Mesendoderm (in vitro differentiated cells): ENCODE results near the gene ABL1.
"Not testable (repeated sequence)": the region's sequence is repeated elsewhere in the genome, so short reads cannot be mapped to it uniquely, and the experiment has no call there.

ENCODE experiments used
- DNase-seq: peaks from one replicate; pipeline ENCODE4 v3.0.0; 2013
- H2AK5ac ChIP-seq: 2 replicates; pipeline ENCODE4 v1.6.1; 2013; ENCODE audit warnings: low read length, inconsistent platforms
- H2BK120ac ChIP-seq: 2 replicates; pipeline ENCODE4 v1.6.1; 2013; ENCODE audit warnings: low read depth, mild to moderate bottlenecking, low read length, moderate library complexity, mixed read lengths
- H2BK15ac ChIP-seq: replicated peaks from 2 replicates; pipeline ENCODE4 v1.6.1; 2013; ENCODE audit warnings: low read depth, mild to moderate bottlenecking, moderate library complexity
- H2BK5ac ChIP-seq: 2 replicates; pipeline ENCODE4 v1.6.1; 2013; ENCODE audit warnings: low read length, inconsistent platforms
- H3K18ac ChIP-seq: 2 replicates; pipeline ENCODE4 v1.6.1; 2013; ENCODE audit warnings: mild to moderate bottlenecking, low read length, mixed read lengths
- H3K23ac ChIP-seq: one replicate; pipeline ENCODE4 v1.6.1; 2013; ENCODE audit warnings: low read length
- H3K27ac ChIP-seq: 2 replicates; pipeline ENCODE4 v1.5.1; 2013; ENCODE audit warnings: low read depth, mild to moderate bottlenecking, inconsistent platforms, low read length, moderate library complexity
- H3K27me3 ChIP-seq: 2 replicates; pipeline ENCODE4 v1.6.1; 2013; ENCODE audit warnings: low read length, control low read depth, mild to moderate bottlenecking, inconsistent platforms; ENCODE audit not compliant: insufficient read depth, poor library complexity
- H3K36me3 ChIP-seq: 2 replicates; pipeline ENCODE4 v1.6.1; 2013; ENCODE audit warnings: low read length, inconsistent platforms; ENCODE audit not compliant: control insufficient read depth, insufficient read depth
- H3K4ac ChIP-seq: one replicate; pipeline ENCODE4 v1.6.1; 2013; ENCODE audit warnings: low read depth, mild to moderate bottlenecking, low read length, moderate library complexity
- H3K4me1 ChIP-seq: 2 replicates; pipeline ENCODE4 v1.6.1; 2013; ENCODE audit warnings: low read depth, low read length, inconsistent platforms; ENCODE audit not compliant: control insufficient read depth
- H3K4me2 ChIP-seq: 2 replicates; pipeline ENCODE4 v1.6.1; 2013; ENCODE audit warnings: low read length
- H3K4me3 ChIP-seq: 2 replicates; pipeline ENCODE4 v1.5.1; 2013; ENCODE audit warnings: mild to moderate bottlenecking, low read length
- H3K56ac ChIP-seq: one replicate; pipeline ENCODE4 v1.6.1; 2013; ENCODE audit warnings: low read length
- H3K79me1 ChIP-seq: 2 replicates; pipeline ENCODE4 v1.6.1; 2013; ENCODE audit warnings: low read length, inconsistent platforms
- H3K79me2 ChIP-seq: 2 replicates; pipeline ENCODE4 v1.6.1; 2013; ENCODE audit warnings: mild to moderate bottlenecking, low read length; ENCODE audit not compliant: control insufficient read depth, insufficient read depth
- H3K9ac ChIP-seq: 2 replicates; pipeline ENCODE4 v1.6.1; 2013; ENCODE audit warnings: low read length, inconsistent platforms
- H4K5ac ChIP-seq: one replicate; pipeline ENCODE4 v1.6.1; 2013; ENCODE audit warnings: low read length
- H4K8ac ChIP-seq: one replicate; pipeline ENCODE4 v1.6.1; 2013; ENCODE audit warnings: low read depth, mild to moderate bottlenecking, control low read depth, low read length, moderate library complexity
- WGBS: extraction: QIAGEN DNeasy Blood & Tissue Kit; methylation state at CpG from one replicate; pipeline ENCODE4 v1.1.7; 2013; ENCODE audit warnings: low lambda C conversion rate, missing lambda C conversion rate; ENCODE audit not compliant: insufficient coverage; ENCODE audit errors: extremely low coverage; 5-methylcytosine and 5-hydroxymethylcytosine counted together

ABL1 gene

DNA sequence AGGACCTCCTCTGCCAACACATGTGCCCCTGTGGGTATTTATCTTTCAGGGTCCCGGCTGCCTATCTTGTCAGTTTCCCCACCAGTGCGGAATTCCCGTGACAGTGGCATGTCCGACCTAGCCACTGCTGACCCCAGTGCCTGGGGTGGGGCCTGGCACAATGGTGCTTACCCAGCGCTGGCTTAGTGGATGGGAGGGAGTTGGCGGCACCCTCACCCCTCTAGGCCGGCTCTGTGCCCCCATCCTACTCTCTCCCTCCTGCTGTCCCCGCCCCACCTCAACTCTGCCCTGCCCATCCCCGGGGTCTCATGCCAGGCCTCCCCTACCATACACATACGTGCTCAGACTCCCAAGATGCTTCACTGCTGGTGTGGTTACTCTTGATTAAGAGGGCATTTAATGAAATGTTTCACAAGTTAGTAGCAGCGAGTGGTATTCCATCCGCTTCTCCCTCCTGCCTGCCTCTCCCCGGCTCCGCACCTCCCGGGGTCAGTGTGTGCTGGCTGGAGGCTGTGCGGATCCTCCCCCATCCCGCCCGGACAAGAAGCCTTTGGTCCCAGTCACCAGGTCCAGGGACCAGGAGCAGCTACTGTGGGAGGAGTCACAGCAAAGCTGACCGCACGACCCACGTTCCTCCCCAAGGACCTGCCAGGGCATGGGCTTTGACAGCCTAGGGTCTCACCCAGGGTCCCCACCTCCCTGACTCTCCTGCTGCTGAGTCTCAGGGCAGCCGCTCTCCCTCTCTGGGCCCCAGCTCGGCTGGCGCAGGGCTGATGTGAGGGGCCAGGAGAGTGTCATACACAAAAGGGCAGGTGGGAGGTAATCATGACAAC, 71.1 kb downstream of the ABL1 start:
- Histone ChIP-seq H3K36me3 (no peaks in the 10 kb centered on the region), H2AK5ac (no peak overlapping the region), H2BK120ac (no peak overlapping the region), H3K18ac (no peak overlapping the region), H2BK15ac (no peak overlapping the region), H3K9ac (no peak overlapping the region), H3K79me1 (no peaks in the 10 kb centered on the region), H3K27ac (no peak overlapping the region), H3K4me2 (no peak overlapping the region), H2BK5ac (no peak overlapping the region), H3K4me1 (no peaks in the 10 kb centered on the region), H4K5ac (no peak overlapping the region), H3K79me2 (no peaks in the 10 kb centered on the region), H3K4ac (no peak overlapping the region), H3K23ac (no peak overlapping the region), H4K8ac (no peak overlapping the region), H3K27me3 (no peaks in the 10 kb centered on the region), H3K56ac (no peak overlapping the region), H3K4me3 (no peak overlapping the region)
- no CpG with 5 or more reads among the region's 24 CpGs for WGBS
- no peak for DNase-seq

DNA sequence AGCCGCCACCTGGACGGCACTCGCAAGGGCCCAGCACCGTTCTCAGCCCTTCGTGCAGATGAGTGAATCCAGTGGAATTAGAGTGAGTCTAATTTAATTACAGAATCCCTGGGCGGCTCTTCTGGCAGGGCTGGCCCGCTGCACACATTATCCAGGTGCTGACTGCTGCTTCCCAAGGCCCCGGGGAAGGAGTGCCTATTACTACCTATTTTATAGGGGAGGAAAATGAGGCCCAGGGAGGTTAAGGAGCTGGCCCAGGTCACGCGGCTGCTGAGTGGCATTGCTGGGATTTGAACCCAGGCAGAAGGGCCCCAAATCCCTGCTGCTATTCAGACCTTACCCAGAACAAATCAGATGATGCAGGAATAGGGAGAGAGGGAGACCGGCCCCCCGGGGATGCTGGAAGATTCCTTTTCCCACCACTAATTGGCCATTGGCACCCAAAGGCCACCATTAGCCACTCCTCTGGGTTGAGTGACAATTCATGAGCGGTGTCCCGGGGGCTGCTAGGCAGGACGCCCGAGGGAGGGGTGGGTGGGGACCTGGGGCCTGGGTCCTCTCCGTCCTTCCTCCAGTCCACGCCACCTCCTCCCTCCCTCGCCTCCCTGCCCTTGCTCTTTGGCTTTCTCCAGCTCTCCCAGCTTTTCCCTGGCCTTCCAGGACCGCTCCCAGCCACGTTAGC, 71.8 kb downstream of the ABL1 start:
- Histone ChIP-seq H2AK5ac (no peak overlapping the region), H3K18ac (no peak overlapping the region), H4K8ac (no peak overlapping the region), H3K36me3 (no peaks in the 10 kb centered on the region), H3K79me1 (no peaks in the 10 kb centered on the region), H2BK15ac (no peak overlapping the region), H3K4me2 (no peak overlapping the region), H3K79me2 (no peaks in the 10 kb centered on the region), H3K27ac (no peak overlapping the region), H3K27me3 (no peaks in the 10 kb centered on the region), H2BK5ac (no peak overlapping the region), H3K4me3 (no peak overlapping the region), H3K23ac (no peak overlapping the region), H3K4ac (no peak overlapping the region), H3K56ac (no peak overlapping the region), H4K5ac (no peak overlapping the region), H2BK120ac (no peak overlapping the region), H3K9ac (no peak overlapping the region), H3K4me1 (no peaks in the 10 kb centered on the region)
- no CpG with 5 or more reads among the region's 21 CpGs for WGBS
- DNase-seq: no peak

DNA sequence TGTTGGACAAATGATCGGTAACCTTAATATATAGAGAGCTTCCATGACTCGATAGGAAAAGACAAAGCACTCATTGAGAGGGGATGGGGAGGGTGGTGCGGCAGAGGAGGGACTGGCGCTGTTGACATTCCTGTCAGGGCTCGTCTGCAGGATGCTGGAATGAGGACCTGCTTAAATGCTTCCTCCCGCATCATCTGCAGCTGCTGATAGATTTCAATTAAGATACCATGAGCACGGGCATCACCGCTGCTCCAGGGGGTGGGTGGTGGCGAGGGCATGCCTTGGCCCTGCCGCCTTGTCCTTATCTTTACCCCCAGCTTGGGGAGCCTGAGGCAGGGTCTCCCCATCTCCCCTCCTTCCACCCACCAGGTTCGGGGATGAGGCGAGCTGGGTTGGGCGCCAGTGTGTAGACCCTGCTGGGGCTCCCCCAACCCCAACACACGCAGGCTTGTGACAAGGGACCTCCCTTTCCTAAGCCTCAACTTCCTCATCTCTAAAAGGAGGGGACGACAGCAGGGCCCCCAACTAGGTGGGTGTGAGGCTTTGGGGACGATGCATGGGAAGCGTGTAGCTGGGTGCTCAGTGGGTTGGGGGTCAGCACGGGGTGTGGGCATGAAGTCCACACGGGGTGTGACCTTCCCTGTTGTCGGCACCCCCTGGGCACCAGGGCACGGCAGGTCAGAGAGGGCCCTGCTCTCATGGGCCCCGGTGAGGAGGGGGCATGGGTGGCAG, 73.3 kb downstream of the ABL1 start:
- Histone ChIP-seq H3K4me1 (no peaks in the 10 kb centered on the region), H4K5ac (no peak overlapping the region)

DNA sequence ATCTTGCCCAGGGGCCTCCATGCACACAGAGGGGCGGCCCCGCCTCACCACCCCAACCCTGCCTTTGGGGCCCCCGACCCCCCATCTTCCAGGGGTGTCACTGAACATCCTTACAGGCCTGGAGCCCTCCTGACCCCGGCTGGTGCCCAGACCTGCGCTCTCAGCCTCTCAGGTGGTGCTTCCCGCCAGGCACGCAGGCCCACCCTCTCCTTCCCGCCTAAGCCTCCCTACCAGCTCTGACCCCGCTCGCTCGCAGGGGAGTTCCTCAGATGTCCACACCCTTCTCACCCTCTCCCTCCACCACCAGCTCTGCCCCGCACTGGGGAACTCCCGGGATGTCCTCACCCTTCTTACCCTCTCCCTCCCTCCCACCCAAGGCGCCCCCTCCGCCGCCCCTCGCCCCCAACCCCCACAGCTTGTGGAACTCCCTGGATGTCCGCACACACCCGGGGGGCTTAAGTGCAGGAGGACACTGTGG, 73.9 kb downstream of the ABL1 start:
- no peaks in the 10 kb centered on the region for H3K79me1 ChIP-seq
- H3K4ac ChIP-seq: no peak overlapping the region
- H2BK120ac ChIP-seq: no peak overlapping the region
- no peak overlapping the region for H2BK5ac ChIP-seq
- no peak overlapping the region for H2AK5ac ChIP-seq
- no peak for DNase-seq
- H3K4me2 ChIP-seq: no peak overlapping the region
- no peak overlapping the region for H3K4me3 ChIP-seq
- H3K27ac ChIP-seq: no peak overlapping the region
- H4K5ac ChIP-seq: no peak overlapping the region
- no peak overlapping the region for H2BK15ac ChIP-seq
- no peak overlapping the region for H3K56ac ChIP-seq
- H3K23ac ChIP-seq: no peak overlapping the region
- H3K27me3 ChIP-seq: no peaks in the 10 kb centered on the region
- no CpG with 5 or more reads among the region's 19 CpGs for WGBS
- no peak overlapping the region for H4K8ac ChIP-seq
- H3K9ac ChIP-seq: no peak overlapping the region
- H3K4me1 ChIP-seq: no peaks in the 10 kb centered on the region
- H3K18ac ChIP-seq: no peak overlapping the region
- H3K79me2 ChIP-seq: no peaks in the 10 kb centered on the region
- H3K36me3 ChIP-seq: no peaks in the 10 kb centered on the region

More for the DNA sequence above, 73.3 kb downstream of the ABL1 start:
- H3K18ac ChIP-seq: no peak overlapping the region
- no peak overlapping the region for H3K4me2 ChIP-seq
- H4K8ac ChIP-seq: no peak overlapping the region
- H3K4me3 ChIP-seq: no peak overlapping the region
- H2BK15ac ChIP-seq: no peak overlapping the region
- no peak overlapping the region for H3K4ac ChIP-seq
- no peak overlapping the region for H3K9ac ChIP-seq
- H2BK5ac ChIP-seq: no peak overlapping the region
- H3K27me3 ChIP-seq: no peaks in the 10 kb centered on the region
- H3K79me1 ChIP-seq: no peaks in the 10 kb centered on the region
- no peak overlapping the region for H3K27ac ChIP-seq
- H2AK5ac ChIP-seq: no peak overlapping the region
- H3K23ac ChIP-seq: no peak overlapping the region
- H3K79me2 ChIP-seq: no peaks in the 10 kb centered on the region
- WGBS: no CpG with 5 or more reads among the region's 22 CpGs
- no peak overlapping the region for H2BK120ac ChIP-seq
- H3K36me3 ChIP-seq: no peaks in the 10 kb centered on the region
- no peak for DNase-seq
- no peak overlapping the region for H3K56ac ChIP-seq

DNA sequence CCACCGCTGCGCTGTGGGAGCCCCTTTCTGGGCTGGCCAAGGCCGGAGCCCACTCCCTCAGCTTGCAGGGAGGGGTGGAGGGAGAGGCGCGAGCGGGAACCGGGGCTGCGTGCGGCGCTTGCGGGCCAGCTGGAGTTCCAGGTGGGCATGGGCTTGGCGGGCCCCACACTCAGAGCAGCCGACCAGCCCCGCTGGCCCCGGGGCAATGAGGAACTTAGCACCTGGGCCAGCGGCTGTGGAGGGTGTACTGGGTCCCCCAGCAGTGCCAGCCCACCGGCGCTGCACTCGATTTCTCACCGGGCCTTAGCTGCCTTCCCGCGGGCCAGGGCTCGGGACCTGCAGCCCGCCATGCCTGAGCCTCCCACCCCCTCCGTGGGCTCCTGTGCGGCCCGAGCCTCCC, 75.0 kb downstream of the ABL1 start:
- H2BK120ac ChIP-seq, H4K8ac ChIP-seq, H3K27me3 ChIP-seq, H3K4me3 ChIP-seq, H2AK5ac ChIP-seq, H2BK5ac ChIP-seq, H2BK15ac ChIP-seq, H3K18ac ChIP-seq, H3K27ac ChIP-seq, H3K4me1 ChIP-seq, H3K23ac ChIP-seq, H3K56ac ChIP-seq, DNase-seq, H3K9ac ChIP-seq, H3K4me2 ChIP-seq, H3K36me3 ChIP-seq, H4K5ac ChIP-seq, H3K4ac ChIP-seq, H3K79me1 ChIP-seq, H3K79me2 ChIP-seq: not testable (repeated sequence)
- no CpG with 5 or more reads among the region's 27 CpGs for WGBS
